GM19395 (cell line): ENCODE results near the gene CTCF.
A peak's percentile ranks its signal among the peaks of the same experiment; 100 is the strongest.
"Not testable (repeated sequence)": the region's sequence is repeated elsewhere in the genome, so short reads cannot be mapped to it uniquely, and the experiment has no call there.

Experiments
- ATAC-seq: cut with Tn5 transposase; IDR thresholded peaks from one replicate; pipeline ENCODE4 v1.9.1; 2021; ENCODE audit warnings: mild to moderate bottlenecking, moderate library complexity; ENCODE audit not compliant: unreplicated experiment

Gene CTCF, protein sequence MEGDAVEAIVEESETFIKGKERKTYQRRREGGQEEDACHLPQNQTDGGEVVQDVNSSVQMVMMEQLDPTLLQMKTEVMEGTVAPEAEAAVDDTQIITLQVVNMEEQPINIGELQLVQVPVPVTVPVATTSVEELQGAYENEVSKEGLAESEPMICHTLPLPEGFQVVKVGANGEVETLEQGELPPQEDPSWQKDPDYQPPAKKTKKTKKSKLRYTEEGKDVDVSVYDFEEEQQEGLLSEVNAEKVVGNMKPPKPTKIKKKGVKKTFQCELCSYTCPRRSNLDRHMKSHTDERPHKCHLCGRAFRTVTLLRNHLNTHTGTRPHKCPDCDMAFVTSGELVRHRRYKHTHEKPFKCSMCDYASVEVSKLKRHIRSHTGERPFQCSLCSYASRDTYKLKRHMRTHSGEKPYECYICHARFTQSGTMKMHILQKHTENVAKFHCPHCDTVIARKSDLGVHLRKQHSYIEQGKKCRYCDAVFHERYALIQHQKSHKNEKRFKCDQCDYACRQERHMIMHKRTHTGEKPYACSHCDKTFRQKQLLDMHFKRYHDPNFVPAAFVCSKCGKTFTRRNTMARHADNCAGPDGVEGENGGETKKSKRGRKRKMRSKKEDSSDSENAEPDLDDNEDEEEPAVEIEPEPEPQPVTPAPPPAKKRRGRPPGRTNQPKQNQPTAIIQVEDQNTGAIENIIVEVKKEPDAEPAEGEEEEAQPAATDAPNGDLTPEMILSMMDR

DNA sequence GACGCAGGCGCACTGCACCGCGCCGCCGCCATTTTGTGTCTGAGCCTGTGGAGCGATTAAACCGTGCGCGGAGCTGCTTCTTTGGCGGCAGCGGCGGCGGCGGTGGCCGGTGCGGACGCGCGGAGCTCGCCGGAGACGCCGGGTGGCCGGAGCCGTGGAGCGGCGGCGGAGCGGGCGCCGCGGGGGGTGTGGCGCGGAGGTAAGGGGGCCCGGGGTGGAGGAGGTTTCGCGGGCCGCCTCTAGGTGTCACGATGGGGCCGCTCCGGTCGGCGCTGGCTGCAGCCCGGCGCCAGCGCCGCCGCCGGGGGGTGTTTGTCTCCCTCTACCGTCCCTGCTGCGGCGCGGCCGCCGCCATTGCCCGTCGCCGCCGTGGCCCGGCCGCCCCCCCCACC, at the start of gene CTCF:
Gene CTCF (plus strand): TSS at position 1 of the 392 bp plus-strand sequence. CDS start 48,307 bp downstream, outside the sequence.
- peak; percentile 42 for ATAC-seq

DNA sequence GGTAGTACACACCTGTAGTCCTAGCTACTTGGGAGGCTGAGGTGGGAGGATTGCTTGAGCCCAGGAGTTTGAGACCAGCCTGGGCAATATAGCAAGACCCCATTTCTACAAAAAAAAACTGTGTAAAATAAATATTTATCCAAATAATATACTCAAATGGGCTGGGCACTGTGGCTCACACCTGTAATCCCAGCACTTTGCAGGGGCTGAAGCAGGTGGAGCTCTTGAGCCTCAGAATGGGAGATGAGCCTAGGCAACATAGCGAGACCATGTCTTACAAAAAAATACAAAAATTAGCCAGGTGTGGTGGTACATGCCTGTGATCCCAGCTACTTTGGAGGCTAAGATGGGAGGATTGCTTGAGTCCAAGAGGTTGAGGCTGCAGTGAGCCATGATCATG, 48.4 kb upstream of the CTCF start:
- ATAC-seq = not testable (repeated sequence)

DNA sequence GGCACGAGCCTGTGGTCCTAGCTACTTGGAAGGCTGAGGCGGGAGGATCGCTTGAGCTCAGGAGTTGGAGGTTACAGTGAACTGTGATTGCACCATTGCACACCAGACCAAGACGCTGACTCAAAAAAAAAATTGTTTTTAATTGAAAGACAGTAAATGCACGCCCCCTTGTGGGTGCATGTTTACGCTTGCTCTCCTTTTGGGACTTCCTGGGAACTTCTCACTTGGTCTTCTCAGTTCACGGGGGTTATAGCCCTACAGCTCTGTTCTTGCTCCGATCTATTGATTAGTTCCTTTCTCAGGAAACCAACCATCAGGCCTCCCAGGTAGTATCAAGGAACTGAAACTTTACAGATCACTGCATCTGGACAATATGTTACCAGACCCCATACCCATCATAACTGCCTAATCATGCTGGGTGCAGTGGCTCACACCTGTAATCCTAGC, 47.9 kb upstream of the CTCF start:
- ATAC-seq = peak; percentile 51

DNA sequence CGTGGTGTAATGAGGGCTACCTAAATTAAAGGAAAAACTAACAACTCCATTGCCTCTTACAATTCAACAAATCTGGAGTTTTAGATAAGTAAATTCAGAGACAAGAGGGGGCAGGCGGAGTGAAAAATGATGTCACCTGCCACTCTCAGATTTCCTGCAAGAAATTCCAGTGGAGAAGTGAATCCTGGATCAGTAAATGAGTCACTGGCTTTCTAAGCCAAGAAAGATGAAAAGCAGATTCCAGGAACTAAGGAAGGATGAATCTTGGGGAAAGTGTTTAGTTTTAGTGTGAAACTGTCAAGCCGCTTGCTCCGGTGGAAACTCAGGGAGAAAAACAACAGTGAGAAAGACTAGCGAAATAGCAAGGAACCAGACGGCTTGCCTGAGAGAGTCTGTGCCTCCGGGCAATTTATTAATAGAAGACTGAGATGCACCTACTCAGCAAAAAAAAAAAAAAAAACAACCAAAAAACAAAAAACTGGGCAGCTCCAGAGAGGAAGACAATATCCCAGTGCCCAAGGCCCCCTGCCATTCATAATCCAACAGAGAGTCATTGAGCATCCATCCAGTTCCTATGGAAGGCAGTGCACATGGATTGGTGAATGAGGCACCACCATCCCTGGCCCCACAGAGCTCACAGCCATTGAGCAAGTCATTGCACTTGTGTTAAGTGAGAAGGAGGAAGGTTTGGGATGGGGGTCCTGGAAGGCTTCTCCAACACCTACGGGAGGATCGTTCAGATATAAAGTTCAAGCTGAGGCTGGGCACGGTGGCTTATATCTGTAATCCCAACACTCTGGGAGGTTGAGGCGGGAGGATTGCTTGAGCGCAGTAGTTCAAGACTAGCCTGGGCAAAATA, 45.8 kb upstream of the CTCF start:
- ATAC-seq = no peak

DNA sequence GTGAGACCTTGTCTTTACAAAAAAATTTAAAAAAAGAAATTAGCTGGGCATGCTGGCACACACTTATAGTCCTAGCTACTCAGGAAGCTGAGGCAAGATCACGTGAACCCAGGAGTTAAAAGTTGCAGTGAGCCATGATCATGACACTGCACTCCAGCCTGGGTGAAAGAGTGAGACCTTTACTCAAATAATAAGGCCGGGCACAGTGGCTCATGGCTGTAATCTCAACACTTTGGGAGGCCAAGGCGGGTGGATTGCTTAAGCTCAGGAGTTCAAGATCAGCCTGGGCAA, 45.2 kb upstream of the CTCF start:
- ATAC-seq = no peak

DNA sequence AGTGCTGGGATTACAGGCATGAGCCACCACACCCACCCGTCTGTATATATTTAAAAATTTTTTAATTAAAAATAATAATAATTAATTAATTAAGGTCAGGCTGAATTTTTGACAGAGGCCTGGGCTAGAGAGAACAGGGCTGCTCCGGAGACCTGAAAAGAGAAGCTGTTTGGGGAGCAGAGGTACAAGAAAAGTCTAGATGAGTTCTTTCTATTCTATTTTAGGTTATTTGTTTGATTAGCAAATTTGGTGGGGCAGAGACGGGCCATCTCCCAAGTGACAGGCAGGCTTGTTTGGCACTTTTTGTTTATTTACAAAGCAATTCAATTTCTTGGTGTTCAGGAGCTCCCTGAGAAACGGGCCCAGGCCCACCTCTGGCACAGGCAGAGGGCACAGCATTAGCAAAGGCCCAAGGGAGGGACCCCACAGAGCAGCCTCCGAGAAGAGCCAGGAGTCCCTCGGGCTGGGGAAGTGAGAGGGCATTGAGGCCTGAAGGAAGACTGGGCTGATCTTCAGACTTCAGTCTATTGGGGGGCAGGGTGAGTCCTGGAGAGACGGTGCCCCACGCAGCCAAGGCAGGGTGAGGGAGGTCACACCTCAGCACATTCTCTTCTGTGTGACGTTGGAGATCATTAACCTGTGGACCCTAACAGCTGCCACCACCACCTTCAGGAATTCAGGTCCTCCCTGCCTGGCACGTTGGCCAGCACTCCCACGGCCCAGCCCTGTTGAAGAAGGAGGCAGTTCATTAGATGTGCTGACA, 44.5 kb upstream of the CTCF start:
- ATAC-seq = no peak

DNA sequence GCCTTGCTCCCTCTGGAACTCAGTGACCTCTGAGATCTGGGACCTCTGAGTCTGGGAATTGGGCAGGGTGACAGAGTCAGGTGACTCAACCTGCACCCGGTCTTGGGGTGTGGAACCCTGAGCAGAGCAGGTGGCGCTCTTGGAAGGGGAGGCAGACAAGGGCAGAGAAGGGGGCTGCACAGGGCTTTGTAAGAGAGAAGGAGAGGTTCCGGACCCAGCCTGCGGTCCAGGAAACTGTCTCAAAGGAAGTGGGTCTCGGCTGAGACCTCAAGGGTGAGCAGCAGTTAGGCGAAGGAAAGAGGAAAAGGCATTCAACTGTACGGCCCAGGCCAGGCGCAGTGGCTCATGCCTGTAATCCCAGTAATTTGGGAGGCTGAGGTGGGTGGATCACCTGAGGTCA, 43.6 kb upstream of the CTCF start:
- ATAC-seq = no peak

DNA sequence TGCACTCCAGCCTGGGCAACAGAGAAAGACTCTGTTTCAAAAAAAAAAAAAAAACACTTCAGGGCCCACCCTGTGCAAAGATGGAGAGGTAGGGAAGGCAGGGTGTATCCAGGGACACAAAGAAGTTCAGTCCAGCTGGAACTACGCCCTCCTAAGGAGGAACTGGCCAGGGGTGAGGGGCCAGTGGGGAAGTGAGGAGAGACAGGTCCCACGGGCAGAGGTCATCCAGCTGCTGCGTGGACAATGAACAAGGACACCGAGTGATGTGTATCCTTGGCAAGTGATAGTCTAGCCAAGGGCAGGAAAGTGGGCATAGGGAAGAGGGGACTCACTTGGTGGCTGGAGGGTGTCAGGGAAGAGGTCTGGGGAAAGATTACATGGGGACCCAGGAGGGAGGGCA, 43.1 kb upstream of the CTCF start:
- ATAC-seq = no peak

DNA sequence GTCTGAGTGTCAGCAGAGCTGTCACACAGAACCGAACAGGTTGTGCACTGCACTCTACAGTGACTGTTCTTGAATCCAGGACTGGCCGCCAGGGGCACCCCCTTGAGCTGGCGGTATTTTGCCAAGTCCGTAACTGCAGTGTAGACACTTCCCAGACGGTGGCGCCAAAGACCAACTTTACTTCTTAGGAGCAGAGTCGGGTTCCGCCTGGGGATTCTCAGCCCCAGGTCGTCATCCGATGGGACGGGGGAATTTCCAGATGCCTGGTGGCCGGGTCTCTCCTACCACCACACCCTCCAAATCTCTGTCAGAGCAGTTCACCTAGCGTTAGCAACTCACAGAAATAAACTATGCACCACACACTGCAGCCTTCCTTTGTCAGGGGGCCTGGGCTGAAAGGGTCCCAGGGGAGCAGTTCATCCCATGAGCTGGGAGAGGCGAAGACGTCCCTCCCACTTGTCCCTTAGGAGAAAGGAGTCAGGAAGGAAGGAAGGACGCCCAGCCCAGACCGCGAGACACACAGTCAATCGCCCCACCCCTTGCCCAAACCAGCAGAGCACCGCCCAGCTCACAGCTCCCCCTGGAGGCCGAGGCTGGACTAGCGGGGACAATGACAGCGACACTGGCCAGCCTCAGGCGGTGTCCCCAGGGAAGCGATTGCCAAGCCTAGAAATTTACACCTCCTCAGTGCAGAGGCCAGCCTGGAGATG, 41.1 kb upstream of the CTCF start:
- ATAC-seq = peak; percentile 72

DNA sequence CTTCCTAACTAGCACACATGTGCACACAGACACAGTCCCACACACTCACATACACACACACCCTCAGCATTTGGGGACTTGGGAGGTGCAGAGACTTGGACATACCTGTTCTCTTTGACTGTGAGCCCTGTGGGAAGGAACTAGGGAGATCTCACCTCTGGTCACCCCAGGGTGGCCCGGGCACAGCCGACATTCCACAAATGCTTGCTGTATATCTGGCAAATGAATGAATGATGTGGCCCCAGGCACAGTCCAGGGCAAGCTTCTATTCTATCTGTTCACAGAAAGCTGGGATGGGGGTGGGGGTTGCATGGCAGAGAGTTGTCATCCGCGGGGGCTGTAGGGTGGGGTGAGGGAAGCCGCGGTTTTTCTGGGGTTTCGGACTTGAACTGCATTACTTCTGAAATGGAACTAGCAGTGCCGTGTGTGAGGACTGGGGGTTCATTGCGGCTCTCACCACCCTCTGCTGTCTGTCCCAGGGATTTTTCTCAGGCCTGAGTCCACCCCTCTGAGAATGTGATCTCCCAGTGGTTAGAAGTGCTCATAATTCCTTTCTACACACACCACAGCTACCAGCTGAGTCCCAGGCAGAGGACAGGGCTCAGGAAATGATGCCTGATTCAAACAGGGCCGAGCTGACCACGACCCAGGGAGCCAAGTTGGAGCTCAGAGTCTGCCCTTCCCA, 37.0 kb upstream of the CTCF start:
- ATAC-seq = no peak

DNA sequence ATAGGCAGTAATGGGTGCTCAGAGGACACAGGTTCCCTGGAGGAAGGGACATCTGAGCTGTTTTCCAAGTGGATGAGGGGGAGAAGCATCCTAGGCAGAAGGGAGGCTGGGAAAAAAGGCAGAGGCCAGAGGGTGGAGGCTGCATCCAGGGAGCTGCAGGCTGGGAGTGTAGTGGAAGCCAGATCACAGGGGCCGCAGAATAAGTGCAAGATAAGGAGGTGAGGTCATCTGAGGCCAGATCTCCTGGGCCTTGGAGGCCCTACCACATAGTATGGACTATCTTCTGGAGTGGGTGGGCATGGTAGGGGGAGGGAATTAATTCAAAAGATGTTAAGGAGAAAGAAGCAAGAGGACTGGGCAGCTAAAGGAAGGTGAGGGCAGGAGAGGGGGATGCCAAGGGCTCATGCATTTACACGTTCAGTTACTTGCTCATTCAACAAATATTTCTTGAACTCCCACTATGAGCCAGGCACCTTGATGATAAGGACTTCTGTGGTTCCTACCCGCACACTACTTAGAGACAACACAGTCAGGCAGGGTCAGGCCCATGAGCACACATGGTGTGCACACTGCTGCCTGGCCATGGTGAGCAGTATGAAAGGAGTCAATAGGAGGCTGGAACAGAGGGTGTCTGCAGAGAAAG, 36.1 kb upstream of the CTCF start:
- no peak for ATAC-seq

DNA sequence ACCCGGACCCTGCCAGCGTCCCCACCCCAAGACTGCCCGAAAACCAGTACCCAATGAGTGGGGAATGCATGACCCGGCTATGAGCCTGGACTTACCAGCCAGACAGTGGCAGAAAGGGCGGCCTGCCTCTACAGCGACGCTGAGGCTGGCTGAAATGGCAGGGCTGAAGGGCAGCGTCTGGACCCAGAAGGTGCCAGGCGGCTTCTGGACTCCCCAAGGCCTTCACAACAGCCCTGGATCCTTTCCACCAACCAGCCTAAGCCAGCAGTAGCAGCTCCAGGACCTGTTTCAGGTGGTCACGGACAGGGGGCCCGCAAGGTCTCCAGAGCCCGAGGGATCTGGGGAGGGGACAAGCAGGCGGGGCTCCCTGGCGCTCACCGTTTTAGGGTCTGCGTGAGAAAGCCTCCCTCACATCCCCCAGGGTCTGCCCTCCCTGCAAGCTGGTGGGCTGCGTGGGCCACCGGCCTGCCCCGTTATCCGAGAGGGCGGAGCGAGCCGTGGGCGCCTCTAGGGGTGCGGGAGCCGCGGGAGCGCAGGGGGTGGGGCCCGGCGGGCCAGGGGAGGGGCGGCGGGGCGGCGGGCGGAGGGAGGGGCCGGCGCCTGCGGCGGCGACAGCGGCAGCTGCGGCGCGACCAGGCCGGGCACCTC, 34.0 kb upstream of the CTCF start, which contains the start of gene RIPOR1:
Gene RIPOR1 (plus strand): TSS at position 608 of the 648 bp plus-strand sequence. CDS start 9,618 bp downstream, outside the sequence.
- no peak for ATAC-seq

DNA sequence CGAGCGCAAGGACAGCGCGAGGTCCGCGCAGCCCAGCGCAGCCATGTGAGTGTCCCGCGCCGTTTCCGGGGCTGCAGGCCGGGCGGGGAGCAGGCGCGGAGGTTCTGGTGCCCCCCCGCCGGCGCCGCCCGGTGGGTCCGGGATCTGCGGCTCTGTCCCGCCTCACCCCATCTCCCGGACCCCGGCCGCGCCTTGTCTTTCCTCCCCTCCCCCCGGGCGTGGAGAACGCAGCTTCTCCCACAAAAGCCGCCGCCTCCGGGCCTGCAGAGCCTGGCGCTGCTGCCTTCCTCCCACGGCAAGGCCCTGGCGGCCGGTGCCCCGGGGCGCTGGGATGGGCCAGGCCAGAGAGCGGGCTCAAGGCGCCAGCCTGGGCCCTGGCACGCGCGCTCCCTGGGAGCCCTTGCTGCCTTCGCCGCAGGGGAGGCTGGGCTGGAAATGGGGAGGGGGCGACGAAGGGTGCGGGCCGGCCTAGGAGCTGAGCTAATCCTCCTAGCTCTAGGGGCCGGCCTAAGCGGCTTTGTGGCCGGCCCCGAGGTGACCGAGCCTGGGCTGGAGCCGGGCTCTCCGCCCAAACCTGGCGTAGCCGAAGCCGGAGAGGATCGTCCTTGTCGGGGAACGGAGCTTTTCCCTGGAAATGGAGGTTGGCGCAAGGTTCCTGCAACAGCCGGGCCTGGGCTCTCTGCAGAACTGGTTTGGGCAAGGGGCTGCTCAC, 33.3 kb upstream of the CTCF start:
- ATAC-seq = no peak

DNA sequence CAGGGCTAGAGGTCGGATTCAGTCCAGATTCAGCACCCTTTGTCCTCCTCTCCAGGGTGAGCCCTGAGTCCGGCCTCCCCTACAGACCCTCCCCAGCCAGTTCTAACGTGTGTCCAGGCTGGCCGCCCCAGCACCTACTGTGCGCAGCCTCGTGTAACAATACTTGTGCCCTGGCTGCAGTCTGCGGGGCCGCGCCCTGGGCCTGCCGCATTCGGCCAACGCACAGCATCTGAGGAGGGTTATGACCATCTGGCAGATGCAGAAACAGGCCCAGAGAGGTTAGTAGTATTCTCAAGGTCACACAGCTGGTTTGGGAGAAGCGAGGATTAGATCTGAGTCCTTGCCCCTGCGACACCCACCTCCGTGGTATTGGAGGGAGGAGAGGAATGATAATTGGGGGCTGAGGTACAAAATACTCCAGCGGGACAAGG, 32.7 kb upstream of the CTCF start:
- ATAC-seq = no peak

DNA sequence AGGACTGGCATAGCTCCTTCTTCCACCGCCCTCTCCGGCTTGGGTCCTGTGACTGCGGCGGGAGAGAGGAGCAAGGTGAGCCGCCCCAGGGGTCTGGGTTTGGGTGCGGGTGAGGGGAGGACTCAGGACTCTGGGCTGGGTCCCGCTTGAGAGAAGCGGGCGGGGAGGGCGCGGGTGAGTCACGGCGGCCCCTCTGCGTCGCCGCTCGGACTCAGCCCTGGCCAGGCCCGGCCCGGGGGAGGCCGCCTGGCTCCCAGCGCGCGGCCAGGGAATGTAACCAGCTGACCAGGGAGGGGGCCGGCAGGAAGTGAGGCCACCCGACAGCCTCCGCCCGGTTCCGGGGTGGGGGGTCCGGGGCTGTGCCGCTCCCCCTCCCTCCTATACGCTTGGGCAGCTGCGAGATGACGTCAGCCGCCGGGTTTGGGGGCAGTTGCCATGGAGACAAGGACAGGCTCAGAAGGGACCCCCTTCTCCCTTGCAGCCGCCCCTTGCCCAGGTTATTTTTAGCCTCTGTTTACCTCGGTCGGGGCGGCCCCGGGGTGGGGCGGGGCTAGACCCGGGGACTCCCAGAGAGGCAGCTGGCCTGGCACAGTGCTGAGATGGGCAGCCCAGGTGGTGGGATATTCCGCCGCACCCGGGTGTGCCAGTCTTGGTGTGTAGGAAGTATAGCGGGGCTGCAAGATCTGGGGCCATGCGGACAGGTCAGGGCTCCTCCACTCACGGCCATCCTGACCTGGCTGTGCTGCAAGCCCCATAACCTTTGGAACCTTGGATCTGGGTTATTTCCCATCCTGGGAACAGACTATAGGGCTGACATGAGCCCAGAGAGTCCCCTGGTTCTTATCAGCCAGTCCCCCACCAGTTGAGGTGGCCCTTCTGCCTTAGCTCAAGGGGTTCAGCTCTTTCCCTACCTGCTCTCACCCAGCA, 32.0 kb upstream of the CTCF start:
- ATAC-seq = no peak

DNA sequence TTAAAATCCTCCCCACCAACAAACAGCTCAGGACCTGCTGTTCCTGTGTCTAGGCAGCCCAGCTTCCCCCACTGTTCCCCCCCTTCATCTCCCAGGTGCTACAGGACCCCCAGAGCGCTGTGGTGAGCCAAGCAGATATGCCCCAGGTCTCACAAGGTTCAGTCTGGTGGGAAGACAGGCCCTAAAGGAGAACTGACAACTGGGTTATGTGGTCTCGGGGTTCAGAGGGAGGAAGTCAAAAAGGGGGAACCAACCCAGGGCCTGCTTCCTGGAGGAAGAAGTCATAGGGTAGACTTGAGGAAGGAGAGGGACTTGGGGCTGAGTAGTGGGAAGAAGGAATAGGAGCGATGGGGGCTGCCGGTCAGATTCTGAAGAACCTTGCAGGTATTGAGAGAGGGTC, 31.1 kb upstream of the CTCF start:
- ATAC-seq = no peak
